ENCODE measurements around the gene ITGB3BP. TPM values are rescaled to one million over a fixed set of nuclear protein-coding genes. Genes with fewer than 3 reads are reported as not detected.

Gene ITGB3BP
- total RNA-seq, 2 donors from 2014 or later = 13.3 to 20.3 TPM

GRCh38 chr1:63401945-63402344, 121.1 kb downstream of the ITGB3BP start:
- no peak for ATAC-seq

More at GRCh38 chr1:63401945-63402344, 121.1 kb downstream of the ITGB3BP start:
- Mint-ChIP-seq H3K27me3 (no peaks in the 10 kb centered on the region), H3K4me3 (no peak overlapping the region), H3K36me3 (ENCODE audit: low read depth) (no peaks in the 10 kb centered on the region), H3K4me1 (no peaks in the 10 kb centered on the region), H3K27ac (no peak overlapping the region)
- no peak for DNase-seq
- no peaks in the 10 kb centered on the region for H3K9me3 ChIP-seq (ENCODE audit: control insufficient read depth, low read length, poor library complexity, severe bottlenecking)

Other genes starting within 250 kb of the ITGB3BP start
- not detected for gene FOXD3, start 200.7 kb downstream of the ITGB3BP start, total RNA-seq
- gene ALG6, start 155.6 kb downstream of the ITGB3BP start, total RNA-seq = 10 to 100 TPM; 15.0 to 18.9 TPM
- gene EFCAB7, start 300 bp upstream of the ITGB3BP start, total RNA-seq = 1 to 10 TPM; 5.1 to 9.4 TPM
- 10 to 100 TPM; 11.7 to 14.2 TPM for gene PGM1, start 70.2 kb upstream of the ITGB3BP start, total RNA-seq